PC-9 (cell line): ENCODE measurements around the gene EXOSC7.

Experiments
- CTCF ChIP-seq: fragments of 200-600 bp; sonication (generic); conservative IDR thresholded peaks from 2 replicates; pipeline ENCODE4 v1.6.1; 2017; ENCODE audit warnings: mixed run types, antibody characterized with exemption, mild to moderate bottlenecking, moderate library complexity
- EZH2 ChIP-seq: fragments of 200-600 bp; sonication (generic); IDR thresholded peaks from 2 replicates; pipeline ENCODE4 v1.8.0; 2017; ENCODE audit warnings: antibody characterized with exemption, low read depth

DNA sequence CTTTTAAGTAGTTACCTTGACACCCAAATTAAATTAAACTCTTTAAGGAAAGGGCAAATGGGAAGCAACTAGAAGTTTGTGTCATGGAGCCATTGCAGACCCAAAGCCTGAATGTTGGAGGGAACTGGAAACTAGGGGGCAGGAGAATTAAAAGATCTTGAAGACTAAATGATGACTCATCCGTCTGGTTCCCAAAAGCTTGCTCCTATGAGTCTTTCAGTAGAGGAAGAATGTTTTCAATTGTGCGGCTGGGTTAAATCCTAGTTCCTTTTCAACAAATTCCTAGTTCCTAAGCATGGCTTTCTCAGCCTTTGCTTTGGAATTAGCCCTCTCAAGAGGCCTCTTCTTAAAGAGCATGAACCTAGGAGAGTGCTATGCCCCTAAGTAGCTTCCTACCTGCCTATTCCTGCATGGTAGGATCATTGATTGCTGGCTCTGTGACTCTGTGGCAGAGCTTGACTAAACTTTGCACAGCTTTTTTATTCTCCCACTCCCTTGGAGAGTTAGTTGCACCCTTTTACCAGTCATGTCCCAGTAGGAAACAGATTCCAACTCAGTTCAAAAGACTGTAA, 67.8 kb downstream of the EXOSC7 start:
- TF ChIP-seq CTCF (no peak), EZH2 (no peak)
